GM12873 (cell line): Measurements from ENCODE around the gene CEBPE.

ENCODE experiments used
- TF ChIP-seq, protein P1 (sequence below): IDR thresholded peaks from 2 replicates; pipeline ENCODE4 v1.5.1; 2012; ENCODE audit warnings: low read depth, mild to moderate bottlenecking, moderate library complexity, low read length, control low read depth; ENCODE audit not compliant: insufficient read depth; ENCODE audit errors: missing control alignments

Gene CEBPE

DNA sequence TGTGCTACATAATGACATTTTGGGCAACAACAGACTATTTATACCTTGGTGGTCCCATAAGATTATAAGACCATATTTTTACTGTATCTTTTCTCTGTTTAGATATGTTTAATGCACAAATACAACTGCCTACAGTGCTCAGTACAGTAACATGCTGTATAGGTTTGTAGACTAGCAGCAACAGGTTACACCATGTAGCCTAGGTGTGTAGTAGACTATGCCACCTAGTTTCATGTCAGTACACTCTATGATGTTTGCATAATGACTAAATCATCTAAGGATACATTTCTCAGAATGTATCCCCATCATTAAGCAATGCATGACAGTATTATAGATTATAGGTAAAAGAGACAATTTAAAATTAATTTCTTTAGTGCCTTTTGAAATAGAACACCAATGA lies 30.7 kb upstream of the CEBPE start:
- TF ChIP-seq, protein P1, sequence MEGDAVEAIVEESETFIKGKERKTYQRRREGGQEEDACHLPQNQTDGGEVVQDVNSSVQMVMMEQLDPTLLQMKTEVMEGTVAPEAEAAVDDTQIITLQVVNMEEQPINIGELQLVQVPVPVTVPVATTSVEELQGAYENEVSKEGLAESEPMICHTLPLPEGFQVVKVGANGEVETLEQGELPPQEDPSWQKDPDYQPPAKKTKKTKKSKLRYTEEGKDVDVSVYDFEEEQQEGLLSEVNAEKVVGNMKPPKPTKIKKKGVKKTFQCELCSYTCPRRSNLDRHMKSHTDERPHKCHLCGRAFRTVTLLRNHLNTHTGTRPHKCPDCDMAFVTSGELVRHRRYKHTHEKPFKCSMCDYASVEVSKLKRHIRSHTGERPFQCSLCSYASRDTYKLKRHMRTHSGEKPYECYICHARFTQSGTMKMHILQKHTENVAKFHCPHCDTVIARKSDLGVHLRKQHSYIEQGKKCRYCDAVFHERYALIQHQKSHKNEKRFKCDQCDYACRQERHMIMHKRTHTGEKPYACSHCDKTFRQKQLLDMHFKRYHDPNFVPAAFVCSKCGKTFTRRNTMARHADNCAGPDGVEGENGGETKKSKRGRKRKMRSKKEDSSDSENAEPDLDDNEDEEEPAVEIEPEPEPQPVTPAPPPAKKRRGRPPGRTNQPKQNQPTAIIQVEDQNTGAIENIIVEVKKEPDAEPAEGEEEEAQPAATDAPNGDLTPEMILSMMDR = no peak

DNA sequence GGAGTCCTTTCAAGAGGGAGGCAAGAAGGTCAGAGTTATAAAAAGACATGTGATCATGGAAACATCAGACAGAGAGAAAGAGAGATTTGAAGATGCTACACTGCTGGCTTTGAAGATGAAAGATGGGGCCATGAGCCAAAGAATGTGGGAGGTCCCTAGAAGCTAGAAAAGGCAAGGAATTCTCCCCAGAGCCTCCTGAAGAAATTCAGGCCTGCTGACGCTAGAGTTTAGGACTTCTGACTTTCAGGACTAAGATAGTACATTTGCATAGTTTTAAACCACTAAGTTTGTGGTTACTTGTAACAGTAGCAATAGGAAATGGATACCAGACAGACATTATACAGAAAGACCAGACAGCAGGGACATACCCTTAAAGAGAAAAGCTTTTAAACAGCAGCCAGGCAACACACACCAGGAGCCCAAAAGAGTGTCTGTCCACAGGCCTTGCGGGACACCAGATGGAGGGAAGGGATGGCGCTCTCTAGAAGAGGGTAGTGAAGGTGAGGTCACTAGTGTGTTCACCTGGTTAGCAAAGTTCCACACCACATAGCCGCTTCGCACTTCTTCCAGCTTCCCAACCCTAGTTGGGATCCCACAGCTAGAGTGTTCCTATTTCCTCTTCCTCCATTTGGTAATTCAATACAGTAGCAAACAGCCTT lies 29.7 kb upstream of the CEBPE start:
- TF ChIP-seq, protein P1 = no peak

DNA sequence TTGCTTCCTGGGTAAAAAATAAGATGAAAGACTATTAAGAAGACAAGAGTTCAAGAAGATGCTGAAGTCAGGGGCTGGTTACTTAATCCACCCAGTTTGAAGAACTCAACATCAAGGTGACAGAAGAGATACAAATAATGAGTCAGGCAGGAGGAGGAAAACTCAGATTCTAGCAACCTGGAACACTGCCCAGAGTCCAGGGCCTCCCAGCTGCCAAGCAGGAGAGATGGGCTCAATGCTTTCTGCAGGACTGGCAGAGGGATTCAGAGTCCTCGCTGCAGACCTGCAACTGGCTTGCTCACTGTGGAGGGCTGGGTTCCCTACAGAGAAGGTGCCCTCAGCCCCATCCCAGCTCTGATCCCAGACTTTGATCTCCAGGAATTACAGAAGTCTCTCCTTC lies 28.6 kb upstream of the CEBPE start:
- TF ChIP-seq, protein P1 = no peak

DNA sequence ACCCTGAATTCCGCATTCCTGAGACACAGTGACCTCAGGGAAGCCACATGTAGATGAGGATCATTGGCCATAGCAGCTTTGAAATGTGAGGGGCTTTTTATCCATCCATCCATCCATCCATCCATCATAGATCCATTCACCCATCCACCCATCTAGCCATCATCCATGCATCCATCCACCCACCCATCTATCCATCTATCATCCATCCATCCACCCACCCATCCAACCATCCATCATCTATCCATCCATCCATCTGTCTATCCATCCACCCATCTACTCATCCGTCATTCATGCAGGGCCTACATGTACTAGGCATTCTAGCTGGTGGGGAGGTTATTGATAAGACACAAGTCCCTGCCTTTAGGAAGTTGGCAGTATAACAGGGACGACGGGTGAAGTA lies 27.9 kb upstream of the CEBPE start:
- TF ChIP-seq, protein P1 = no peak

DNA sequence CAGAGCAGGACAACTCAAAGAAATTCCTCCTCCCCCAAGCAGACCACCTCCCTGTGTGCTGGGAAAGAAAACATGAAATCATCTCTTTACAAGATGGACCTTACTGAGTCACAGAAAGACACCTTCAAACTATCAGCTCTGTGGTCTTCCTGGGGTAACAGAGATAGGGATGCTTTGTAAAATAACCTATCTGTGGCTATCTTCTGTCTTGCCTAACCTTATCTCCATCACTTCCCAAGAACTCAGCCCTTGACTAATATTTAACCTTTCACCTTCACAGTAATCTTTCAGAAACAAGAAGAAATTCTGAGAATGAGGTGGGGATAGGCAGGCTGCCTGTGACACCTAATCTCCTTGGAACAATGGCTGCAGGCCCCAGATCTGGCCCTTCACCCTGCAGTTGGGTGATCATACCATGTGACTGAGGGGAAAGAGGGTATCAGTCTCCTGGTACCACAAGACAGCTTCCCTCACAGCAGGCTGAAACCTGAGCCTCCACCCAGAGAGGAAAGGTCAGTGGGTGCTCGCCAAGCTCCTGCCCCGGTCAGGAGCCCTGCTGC lies 27.4 kb upstream of the CEBPE start:
- TF ChIP-seq, protein P1 = no peak

DNA sequence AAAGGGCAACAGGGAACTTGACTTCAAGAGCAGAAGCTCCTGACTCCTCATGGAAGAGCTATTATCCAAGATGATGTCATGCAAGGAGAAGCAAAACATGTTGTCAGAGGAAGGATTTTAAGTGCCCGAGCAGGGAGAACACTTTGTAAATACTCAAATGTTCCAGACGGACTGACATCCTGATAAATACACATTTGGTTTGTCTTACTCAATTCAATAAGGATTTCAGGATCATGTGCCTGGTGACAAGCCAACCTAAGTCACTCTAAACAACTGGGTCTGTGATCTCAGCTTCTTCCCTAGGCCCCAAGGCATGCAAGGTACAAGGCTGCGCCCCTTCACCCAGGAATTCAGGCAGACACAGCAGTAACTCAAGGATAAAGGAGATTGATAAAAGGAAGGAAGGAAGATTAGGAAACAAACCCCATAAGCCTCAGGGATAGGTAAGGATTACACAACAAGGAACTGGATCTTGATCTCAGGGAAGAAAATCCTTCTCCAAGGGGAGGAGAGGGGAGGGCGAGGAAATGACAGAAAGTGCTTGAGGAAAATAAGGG lies 26.8 kb upstream of the CEBPE start:
- TF ChIP-seq, protein P1 = no peak

DNA sequence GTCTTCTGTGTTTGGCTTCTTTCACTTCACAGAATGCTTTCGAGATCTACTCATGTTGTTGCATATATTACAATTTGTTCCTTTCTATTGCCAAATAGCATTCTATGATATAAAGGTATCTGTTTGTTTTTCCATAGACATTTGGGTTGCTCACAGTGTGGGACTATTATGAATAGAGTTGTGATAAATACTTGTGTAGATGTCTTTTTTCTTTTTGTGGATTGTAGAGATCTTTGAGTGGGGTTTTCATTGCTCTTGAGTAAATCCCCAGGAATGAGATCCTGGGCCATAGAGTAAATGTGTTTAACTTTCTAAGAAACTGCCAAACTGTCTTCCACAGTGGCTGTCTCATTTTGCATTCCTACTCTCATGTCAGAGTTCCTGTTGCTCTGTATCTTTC lies 24.9 kb upstream of the CEBPE start:
- TF ChIP-seq, protein P1 = no peak
